Mononuclear cell (primary cell): Measurements from ENCODE around the gene ZBTB2. TPM values are rescaled to one million over a fixed set of nuclear protein-coding genes. Genes with fewer than 3 reads are reported as not detected.
A peak's percentile ranks its signal among the peaks of the same experiment; 100 is the strongest.

ENCODE experiments used
- H3K27me3 ChIP-seq: 2 replicates; pipeline ENCODE4 v1.6.0; 2011; ENCODE audit warnings: low read length, control low read depth; ENCODE audit not compliant: insufficient read depth
- H3K4me1 ChIP-seq: 2 replicates; pipeline ENCODE4 v1.5.1; 2011; ENCODE audit warnings: mild to moderate bottlenecking, low read length, control low read depth; ENCODE audit not compliant: insufficient read depth
- H3K4me3 ChIP-seq: 2 replicates; pipeline ENCODE4 v1.5.1; 2011; ENCODE audit warnings: mild to moderate bottlenecking, low read length, moderate library complexity
- H3K9me3 ChIP-seq: 2 replicates; pipeline ENCODE4 v1.5.1; 2011; ENCODE audit warnings: low read depth, mild to moderate bottlenecking, control low read depth, low read length
- total RNA-seq: library from RNA; depleted of rRNA; stranded (reverse); fragments of >200 nt; gene quantifications from one replicate; pipeline ENCODE4 v1.2.3, GENCODE V29; 2012

ZBTB2 gene
- total RNA-seq, 1 donor: 30.2 TPM

DNA sequence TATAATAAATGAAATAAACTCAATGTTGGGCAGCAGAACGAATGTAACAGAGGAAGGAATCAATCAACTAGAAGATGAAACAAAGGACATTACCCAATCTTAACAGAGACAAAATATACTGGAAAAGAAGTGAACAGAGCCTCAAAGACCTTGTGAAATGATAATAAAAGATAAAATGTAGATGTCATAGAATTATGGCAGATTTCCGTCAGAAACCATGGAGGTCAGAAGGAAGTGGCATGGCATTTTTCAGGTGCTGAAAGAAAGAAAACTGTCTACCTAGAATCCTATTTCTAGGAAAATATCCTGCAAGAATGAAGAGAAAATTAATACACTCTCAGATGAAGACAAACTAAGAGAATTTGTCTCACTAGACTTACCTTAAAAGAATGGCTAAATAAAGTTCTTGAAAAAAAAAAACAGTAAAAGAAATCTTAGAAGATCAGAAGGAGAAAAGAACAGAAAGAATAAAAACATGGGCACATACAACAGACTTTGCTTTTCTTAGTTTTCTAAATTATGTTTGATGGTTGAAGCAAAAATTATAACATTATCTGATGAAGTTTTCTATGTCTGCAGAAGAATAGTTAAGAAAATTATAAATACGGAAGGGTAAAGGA is 23.4 kb upstream of the ZBTB2 start:
- no peak overlapping the region for H3K4me3 ChIP-seq
- no peaks in the 10 kb centered on the region for H3K9me3 ChIP-seq
- H3K4me1 ChIP-seq: peaks cover 16% of the 10 kb centered on the region
- no peaks in the 10 kb centered on the region for H3K27me3 ChIP-seq

DNA sequence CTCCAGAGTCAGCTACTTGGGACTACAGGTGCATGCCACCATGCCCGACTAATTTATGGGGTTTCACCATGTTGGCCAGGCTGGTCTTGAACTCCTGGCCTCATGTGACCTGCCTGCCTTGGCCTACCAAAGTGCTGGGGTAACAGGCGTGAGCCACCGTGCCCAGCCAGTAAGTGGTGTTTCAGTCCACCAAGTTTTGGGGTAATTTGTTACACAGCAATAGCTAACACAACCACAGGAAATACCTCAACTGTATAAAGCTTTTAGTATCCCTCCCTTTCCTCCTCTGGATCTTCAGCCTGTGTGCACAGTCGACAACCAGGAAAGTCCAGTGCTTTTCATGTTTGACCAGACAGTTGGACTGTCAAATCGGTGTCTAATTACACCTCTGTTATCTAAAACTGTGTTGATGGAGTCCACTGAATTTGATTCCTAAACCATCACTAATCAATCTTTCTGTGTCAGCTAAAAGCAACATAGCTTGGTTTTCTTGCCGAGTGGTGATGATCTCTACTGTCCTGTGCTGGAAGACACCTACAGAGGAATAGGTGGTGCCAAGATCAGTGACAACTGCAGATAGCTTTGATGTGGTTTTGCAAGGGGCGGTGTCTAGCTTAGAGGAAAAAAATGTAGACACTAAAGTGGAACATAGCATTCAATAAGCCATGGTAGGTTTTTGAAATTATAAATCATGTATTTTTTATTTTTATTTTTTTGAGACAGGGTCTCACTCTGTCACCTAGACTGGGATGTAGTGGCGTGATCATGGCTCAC is 22.2 kb upstream of the ZBTB2 start:
- H3K4me3 ChIP-seq: no peak overlapping the region

DNA sequence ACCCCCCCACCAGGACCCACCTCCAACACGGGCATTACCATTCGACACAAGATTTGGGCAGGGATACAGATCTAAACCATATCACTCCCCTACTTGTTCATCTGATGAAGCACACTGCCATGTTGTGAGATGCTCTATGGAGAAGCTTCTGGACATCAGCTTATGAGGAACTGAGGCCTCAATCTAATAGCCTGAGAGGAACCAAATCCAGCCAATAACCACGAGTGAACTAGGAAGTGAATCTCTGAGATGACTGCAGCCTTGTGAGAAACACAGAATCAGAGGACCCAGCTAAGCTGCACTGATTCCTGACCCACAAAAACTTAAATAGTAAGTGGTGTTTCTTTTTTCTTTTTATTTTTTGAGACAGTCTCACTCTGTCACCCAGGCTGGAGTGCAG is 21.6 kb upstream of the ZBTB2 start:
- Histone ChIP-seq H3K4me3 (no peak overlapping the region), H3K27me3 (no peaks in the 10 kb centered on the region), H3K9me3 (no peaks in the 10 kb centered on the region), H3K4me1 (peaks cover 16% of the 10 kb centered on the region)

More for the DNA sequence above, 22.2 kb upstream of the ZBTB2 start:
- Histone ChIP-seq H3K9me3 (no peaks in the 10 kb centered on the region), H3K4me1 (peaks cover 16% of the 10 kb centered on the region), H3K27me3 (no peaks in the 10 kb centered on the region)

DNA sequence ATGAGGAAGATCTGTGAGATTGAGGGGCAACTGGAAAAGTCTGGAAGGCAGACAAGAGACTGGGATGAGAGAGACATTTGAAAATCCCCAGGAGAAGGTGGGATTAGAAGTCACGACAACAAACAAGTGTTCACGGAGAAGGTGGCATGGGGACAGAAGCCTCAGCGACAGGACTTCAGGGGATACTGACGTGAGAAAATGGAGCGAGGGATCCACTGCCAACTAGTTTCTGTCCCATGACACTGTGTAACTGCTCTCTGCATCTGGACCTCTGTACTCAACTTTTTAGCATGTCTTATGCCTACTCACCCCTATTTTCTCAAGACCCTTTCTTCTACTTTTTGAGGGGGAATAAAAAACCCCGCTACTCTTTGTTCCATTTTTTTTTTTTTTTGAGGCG is 18.3 kb upstream of the ZBTB2 start:
- H3K4me1 ChIP-seq: peaks cover 16% of the 10 kb centered on the region
- H3K4me3 ChIP-seq: no peak overlapping the region

DNA sequence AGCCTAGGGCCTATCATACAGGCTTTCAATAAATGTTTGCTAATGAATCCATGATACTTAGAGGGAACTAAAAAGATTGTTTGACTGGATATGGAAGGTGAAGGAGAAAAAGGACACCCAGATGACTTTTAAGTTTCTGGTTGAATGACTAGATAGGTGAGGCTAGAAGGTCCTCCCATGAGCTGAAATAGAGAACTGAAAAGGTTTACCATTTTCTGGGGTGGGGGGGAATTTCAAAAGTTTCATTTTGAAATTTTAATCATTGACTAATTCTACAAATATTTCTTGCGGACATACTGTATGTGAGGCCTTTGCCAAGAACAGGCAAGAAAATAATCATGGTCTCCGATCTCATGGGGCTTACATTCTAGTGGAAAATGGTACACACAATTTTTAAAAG is 17.9 kb upstream of the ZBTB2 start:
- Histone ChIP-seq H3K9me3 (no peaks in the 10 kb centered on the region), H3K27me3 (no peaks in the 10 kb centered on the region), H3K4me3 (no peak overlapping the region), H3K4me1 (peaks cover 16% of the 10 kb centered on the region)

More for the DNA sequence above, 18.3 kb upstream of the ZBTB2 start:
- H3K27me3 ChIP-seq: no peaks in the 10 kb centered on the region
- no peaks in the 10 kb centered on the region for H3K9me3 ChIP-seq

DNA sequence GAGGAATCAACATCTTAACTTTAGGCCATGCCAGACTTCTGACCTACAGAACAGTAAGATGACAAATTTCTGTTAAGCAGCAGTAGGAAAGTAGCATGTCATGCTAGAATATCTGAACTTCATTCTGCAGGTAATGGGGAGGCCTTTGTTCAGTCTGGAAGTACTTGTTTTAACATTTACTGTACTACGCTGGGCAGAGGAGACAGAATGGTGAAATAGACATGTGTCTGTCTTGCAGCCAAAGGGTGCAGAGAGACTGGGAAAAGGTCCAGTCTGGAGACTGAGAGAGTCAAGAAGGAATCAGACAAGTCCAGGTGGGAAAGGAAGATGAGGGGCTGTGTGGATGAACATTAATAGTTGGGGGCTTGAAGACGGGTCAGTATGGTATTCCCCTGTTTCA is 17.5 kb upstream of the ZBTB2 start:
- no peaks in the 10 kb centered on the region for H3K27me3 ChIP-seq
- peaks cover 12% of the 10 kb centered on the region for H3K4me1 ChIP-seq
- H3K4me3 ChIP-seq: no peak overlapping the region
- H3K9me3 ChIP-seq: no peaks in the 10 kb centered on the region

DNA sequence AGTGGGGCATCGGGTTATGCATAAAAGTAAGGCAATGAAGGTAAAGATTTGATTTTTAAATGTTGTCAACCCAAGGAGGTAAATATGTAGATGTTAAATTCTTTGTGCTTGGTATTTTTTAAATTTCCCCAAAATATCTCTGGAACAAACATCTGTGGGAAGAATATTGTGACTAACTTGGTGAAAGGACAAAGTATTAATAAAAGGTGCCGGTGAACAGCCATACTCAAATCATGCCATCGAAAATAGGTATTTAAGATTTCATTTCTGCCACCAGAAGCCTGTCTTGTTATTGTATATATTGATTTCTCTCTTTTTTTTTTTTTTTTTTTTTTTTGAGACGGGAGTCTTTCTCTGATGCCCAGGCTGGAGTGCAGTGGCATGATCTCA is 12.6 kb upstream of the ZBTB2 start:
- H3K4me1 ChIP-seq: peaks cover 17% of the 10 kb centered on the region
- no peaks in the 10 kb centered on the region for H3K27me3 ChIP-seq
- H3K9me3 ChIP-seq: no peaks in the 10 kb centered on the region
- H3K4me3 ChIP-seq: no peak overlapping the region

DNA sequence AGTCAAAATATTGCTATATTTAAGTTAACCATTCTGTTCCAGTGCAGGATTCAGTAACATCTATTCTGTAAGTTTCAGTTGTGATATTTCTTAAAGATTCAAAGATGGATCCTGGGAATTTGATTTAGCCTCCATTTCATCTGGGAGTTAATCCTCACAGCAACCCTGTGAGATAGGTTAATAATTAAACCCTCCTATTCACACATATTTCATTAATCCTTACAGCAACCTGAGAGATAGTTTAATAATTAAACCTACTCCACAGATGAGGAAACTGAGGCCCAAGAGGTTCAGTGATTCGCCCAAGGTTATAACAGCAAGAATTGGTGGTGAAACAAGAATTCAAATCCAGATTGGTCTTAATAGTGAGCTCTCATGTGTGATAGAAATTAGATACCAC is 10.9 kb upstream of the ZBTB2 start:
- Histone ChIP-seq H3K4me3 (no peak overlapping the region), H3K27me3 (no peaks in the 10 kb centered on the region), H3K9me3 (no peaks in the 10 kb centered on the region), H3K4me1 (peaks cover 17% of the 10 kb centered on the region)

DNA sequence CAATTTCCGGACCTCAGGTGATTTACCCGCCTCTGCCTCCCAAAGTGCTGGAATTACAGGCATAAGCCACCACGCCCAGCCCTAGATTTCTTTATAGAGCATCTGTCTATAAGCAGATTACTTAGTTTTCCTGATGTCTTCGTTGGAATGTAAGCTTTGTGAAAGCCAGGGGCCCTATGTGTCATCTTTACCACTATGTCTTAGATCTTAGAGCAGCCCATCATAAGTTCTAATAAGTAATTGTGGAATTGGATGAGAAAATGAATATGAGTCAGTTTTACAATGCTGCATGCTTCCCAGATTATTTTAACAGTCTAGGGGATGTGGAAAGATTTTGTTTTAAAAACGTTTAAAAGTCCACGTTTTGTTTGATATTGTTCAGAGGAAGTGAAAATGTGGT is 9.1 kb upstream of the ZBTB2 start:
- Histone ChIP-seq H3K9me3 (no peaks in the 10 kb centered on the region), H3K4me3 (no peak overlapping the region), H3K27me3 (no peaks in the 10 kb centered on the region), H3K4me1 (peaks cover 18% of the 10 kb centered on the region)

DNA sequence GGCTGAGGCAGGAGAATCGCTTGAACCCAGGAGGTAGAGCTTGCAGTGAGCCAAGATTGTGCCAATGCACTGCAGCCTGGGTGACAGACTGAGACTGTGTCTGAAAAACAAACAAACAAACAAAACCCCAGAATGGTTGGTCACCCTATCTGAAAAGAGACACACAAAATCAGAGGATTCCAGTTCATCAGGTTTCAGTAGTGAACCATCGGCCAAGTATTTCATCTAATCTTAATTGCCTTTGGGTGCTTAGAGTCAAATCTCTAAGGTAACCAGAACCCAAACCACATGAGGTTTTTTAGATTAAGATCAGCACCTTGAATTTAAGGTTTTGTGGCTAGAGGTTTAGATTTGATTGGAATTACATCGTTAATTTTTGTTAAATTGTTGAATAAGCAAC is 8.3 kb upstream of the ZBTB2 start:
- H3K4me1 ChIP-seq: peaks cover 21% of the 10 kb centered on the region
- no peaks in the 10 kb centered on the region for H3K9me3 ChIP-seq
- H3K4me3 ChIP-seq: no peak overlapping the region
- H3K27me3 ChIP-seq: no peaks in the 10 kb centered on the region

DNA sequence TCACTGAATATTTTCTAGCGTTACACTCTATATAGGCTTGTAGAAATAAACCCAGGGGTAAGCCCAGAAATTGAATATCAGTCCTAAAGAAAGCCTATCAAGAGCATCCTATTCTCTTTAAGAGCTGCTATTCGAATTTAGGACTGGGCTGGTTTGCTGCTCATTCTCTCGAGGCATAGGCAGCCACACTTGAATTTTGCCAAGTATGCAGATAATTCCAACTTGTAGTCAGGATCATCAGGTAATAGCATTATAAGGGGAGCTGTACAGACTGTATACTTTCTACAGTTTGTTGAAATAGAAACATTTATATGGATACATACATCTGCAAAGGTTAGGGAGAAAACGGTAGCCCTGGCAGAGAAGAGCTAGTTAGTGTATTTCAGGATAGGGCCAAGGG is 2.1 kb upstream of the ZBTB2 start:
- Histone ChIP-seq H3K9me3 (no peaks in the 10 kb centered on the region), H3K4me3 (no peak overlapping the region), H3K4me1 (peaks cover 41% of the 10 kb centered on the region), H3K27me3 (no peaks in the 10 kb centered on the region)

DNA sequence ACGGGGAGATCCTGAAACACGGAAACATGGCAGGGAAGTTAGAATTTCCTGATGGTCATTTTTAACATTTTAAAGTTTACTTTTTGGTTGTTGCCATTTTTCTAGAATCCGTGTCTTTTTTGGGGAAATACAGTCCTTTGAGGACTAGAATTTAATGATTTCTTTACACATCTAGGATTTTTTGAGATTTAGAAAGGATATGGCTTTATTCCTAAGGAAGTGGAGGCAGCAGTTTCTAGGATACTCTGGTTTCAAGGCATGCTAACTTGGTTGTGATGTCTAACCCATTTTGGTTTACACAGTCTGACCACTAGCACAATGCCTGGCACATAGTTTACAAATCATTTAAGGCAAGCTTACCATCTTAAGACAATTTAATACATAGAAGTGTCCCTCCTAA is 1.1 kb upstream of the ZBTB2 start:
- peaks cover 49% of the 10 kb centered on the region for H3K4me1 ChIP-seq
- H3K4me3 ChIP-seq: peak overlapping the region; percentile 71
- H3K9me3 ChIP-seq: no peaks in the 10 kb centered on the region
- no peaks in the 10 kb centered on the region for H3K27me3 ChIP-seq

DNA sequence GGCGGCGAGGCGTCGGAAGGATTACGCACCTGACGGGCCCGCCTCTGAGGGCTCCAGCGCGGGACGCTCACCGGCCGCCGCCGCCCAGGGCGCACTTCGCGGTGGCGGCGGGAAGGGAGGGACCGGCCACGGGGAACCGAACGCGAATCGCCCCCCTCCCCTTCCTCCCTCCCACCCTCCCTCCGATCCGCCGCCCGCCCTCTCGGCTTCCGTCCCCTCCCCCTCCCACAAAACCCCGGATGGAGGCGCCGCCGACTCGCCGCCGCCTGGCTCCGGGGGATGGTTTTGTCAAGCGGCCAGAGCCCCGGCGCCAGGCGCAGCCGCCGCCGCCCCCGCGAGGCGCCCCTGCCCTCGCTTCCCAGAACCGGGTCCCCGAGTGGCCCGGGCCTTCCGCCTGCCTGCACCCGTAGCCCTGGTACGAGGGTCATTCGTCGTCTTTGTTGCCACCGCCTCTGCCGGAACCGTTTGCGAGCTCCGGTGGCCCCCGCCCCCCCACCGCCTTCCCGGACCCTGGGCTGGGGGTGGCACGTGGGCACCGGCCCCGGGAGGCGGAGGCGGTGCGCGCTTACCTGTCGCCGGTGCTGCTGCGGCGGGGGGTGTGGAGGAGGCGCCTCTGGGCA is 398 bp downstream of the ZBTB2 start:
- Histone ChIP-seq H3K4me1 (peaks cover 52% of the 10 kb centered on the region), H3K4me3 (peak overlapping the region; percentile 71), H3K9me3 (no peaks in the 10 kb centered on the region)

DNA sequence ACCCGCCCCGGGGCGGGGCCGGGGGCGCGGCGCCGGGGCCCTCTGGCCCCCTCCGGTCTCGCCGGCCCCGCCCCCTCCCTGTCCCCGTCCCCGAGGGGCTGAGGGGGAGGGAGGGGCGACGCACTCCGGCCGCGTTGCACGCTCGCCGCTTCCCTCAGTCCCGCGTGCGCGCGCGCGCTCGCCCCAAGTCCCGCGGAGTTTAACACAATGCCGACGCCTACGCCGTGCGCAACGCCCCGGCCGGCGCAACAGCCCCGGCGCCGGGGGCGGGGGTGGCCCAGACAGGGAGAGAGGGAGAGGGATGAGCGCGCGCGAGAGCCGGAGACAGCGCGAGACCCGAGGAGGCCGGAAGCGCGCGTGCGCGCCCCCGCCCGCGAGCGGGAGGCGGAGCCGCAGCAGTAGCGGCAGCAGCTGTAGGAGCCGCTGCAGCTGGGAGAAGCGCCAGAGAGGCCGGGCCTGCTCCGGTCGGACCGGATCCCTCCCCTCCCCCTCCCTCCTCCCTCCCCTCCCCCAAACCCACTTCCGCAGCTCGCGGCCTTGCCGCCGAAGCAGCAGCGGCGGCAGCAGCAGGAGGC is 996 bp downstream of the ZBTB2 start:
- peak overlapping the region; percentile 71 for H3K4me3 ChIP-seq
- H3K9me3 ChIP-seq: no peaks in the 10 kb centered on the region
- H3K4me1 ChIP-seq: peaks cover 50% of the 10 kb centered on the region
- H3K27me3 ChIP-seq: no peaks in the 10 kb centered on the region

More for the DNA sequence above, 398 bp downstream of the ZBTB2 start:
- no peaks in the 10 kb centered on the region for H3K27me3 ChIP-seq

DNA sequence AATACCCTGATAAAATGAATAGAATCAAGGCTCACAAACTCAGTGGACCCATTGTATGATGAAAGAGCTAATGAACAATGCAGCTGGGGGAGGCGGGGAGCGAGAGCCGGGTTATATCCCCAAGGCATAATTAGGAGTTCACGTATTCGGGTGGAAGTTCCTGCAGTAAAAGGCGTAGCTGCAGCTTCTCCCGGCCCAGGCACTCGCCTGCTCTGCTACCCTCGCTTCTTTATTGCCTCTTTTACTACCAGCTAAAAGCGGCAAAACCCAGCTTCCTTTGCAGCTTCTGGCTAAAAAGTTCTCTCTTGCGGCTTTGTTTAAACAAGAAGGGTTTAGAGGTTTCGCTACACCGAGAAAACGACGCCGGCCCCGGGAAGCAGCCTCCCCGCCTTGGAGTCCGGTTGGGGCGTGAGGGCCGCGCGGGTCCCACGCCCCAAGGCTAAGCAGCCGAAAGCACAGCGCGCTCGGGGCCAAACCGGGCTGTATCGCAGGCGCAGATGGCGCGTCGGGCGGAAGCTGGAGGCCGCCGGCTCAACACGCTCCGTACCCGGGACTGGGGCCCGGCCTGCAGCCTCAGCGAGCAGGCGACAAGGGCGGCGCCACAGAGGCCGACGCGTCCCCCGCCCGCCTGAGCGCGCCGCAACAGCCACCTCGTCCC is 1.6 kb downstream of the ZBTB2 start:
- Histone ChIP-seq H3K4me3 (peak overlapping the region; percentile 71), H3K27me3 (no peaks in the 10 kb centered on the region), H3K9me3 (no peaks in the 10 kb centered on the region), H3K4me1 (peaks cover 48% of the 10 kb centered on the region)
